ENCODE measurements around the gene ARHGEF28.

ARHGEF28 gene

DNA sequence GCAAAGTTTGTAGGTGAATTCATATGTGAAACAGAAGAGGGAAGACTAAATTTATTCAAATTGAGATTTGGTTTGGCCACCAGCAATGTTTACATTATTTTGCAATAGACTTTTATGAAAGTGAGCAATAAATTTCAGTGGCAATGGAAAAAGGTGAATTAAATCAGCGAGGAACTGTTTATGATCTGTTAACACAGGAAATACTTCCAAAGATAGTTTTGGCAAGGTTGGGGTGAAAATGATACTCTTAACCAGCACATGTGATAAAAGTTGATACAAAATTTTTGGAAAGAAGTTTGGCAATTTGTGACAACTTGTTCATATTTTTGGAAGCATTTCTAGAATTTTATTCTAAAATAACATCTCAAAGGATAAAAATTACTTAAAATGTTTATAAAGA is 119.8 kb downstream of the ARHGEF28 start:
- DNase-seq (ENCODE audit: low read depth), result no peak

DNA sequence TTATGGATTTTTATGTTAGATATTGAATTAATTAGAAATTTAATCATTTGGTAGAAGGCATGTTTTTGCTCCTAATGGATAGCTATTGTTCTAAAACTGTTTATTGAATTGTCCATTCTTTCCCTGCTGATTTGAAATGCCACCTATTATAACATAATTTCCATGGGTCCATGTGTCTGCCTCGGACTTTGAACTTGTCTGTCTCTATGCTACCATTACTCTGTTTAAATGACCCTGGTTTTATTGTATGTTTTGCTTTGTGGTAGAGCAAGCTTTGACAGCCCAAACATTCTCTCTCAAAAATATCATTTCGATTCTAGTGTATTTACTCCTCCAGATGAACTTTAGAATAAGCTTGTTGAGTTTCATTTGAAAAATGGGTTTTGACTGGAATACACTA is 120.6 kb downstream of the ARHGEF28 start:
- DNase-seq (ENCODE audit: low read depth), result no peak

DNA sequence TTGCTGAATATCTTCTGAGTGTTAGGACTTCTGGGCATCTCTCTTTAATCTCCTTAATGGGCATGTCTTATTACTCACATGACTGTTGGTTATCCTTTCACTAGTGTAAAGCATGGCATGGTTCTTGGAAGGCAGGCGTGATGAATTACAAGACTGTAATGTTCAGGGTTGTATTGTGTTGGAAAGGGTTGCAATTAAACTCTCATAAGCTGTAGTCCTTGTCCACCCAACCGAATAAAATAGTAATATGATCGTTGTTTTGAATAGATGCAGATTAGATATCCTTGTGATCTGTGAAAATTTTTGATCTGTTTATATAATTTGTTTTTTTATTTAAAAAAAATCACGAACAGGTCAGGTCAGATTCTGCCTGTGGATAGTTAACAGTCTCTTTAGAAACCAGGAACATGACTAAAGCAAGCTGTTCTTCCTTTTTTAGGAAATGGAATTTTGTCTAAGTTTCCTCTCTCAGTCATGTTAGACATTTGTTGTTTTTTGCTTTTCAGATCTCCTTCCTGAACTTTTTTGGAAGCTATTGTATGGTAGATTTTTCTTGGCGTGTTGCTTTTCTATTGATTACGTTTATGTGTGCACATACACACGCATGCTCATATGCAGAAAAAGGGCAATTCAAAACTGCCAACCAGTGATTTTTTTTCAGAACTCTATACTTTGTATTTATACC is 121.8 kb downstream of the ARHGEF28 start:
- no peak for DNase-seq (ENCODE audit: low read depth)

DNA sequence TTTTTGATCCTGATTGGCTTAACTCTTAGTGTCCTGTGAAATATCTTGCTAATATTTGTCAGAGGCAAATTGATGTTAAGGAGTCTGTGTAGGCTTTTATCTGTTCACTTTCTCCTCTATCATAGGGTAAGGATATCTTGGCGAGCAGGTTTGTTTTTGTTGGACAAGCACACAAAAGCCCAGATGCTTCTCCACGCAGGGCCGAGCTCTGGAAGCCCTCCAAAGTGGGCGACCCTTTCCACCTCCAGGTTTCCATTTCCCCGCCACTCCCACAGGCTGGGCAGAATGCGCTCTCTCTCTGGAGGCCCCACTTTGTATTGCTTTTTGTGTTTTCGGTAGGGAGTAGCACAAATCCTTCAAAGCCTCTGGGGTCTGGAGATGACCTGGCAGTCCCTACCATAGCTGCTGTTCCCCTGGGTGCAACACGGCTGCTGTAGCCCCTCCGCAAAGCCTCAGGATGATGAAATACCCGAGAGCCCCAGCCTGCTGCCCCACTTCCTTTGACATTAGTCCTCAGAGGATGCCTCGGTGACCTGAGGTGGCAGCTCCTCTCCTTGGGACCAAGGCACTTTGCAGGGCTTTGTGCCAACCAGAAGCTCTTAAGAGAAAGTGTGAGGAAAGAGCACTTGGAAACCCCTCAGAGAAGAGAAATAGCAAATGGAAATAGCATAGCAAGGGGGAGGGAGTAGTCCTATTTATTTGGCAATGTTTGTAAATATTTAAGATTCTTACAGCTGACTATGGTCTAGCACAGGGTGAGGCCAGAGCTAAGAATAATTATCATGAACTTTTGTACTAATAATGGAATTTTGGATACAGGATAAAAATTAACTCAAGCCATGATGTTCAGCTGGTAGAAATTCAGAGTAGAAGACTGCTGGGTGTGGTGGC is 122.8 kb downstream of the ARHGEF28 start:
- no peak for DNase-seq (ENCODE audit: low read depth)

DNA sequence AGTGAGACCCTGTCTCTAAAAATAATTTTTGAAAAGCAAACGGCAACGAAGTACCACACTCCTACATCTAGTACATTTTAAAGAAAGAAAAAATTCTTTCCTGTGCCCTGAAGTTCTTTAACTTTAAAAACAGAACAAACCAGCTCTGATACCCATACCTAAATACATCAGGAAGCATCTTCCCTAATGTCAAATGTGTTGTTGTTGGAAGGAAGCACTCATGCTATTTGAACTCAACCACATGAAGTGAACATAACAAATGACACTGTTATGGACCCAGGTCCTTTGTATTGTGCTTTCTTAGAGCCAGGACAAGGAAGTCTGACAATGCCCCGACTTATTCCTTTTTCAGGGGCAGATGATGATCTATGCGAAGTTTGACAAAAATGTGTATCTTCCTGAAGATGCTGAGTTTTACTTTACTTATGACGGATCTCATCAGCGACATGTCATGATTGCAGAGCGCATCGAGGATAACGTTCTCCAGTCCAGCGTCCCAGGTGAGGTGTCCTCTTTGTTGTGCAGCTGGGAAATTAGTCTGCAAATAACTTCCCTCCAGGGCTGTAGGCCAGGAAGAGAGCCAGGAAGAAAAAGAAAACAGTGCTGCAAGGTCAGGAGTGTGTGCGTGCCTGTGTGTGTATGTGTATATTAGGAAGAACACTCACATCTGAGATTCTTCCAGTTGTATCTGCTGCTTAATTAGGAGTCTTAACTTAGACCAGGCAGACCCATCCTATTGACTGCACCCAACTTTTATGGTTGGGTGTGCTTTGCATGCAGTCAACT is 123.7 kb downstream of the ARHGEF28 start:
- no peak for DNase-seq (ENCODE audit: low read depth)

DNA sequence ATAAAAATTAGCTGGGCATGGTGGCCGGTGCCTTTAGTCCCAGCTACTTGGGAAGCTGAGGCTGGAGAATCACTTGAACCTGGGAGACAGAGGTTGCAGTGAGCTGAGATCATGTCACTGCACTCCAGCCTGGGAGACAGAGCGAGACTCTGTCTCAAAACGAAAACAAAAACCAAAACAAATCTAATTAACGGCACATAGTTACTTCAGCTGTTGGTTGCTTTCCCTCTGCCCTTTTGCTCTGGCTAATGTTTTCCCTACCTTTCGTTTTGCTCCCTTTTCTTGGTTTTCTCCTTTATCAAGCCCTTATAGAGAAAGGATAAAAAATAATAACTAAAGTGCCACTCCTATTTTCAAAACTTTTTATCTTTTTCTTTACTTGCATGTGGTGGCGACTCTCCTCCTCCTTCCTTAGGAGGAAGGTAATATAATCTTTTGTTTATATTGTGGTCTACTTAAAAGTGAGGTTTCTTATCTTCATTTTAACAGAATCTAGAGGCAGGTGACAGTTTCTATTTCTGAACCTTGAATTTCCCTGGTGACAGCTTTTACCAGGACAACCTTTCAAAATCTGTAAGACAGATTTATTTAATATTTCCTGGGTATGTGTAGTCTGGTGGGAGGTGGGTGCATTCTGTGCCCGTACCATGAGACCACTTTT is 125.4 kb downstream of the ARHGEF28 start:
- DNase-seq (ENCODE audit: low read depth), result no peak

DNA sequence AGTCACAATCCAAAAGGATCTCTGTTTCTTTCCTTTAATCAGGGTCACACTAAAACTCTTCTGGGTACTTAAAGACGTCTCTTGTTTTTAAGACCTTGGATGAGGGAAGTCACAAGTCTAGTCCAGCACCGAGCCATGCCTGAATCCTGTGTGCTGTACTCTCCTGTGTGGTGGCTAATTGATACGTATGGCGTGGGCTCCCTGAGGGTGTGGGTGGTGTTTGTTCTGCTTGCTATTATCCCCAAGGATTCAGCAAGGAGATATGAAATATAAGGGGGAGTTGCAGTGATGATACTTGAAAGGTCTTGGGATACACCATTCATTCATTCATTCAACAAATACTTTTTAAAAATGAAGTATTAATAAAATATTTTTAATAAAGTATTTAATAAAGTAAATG is 128.3 kb downstream of the ARHGEF28 start:
- no peak for DNase-seq (ENCODE audit: low read depth)

DNA sequence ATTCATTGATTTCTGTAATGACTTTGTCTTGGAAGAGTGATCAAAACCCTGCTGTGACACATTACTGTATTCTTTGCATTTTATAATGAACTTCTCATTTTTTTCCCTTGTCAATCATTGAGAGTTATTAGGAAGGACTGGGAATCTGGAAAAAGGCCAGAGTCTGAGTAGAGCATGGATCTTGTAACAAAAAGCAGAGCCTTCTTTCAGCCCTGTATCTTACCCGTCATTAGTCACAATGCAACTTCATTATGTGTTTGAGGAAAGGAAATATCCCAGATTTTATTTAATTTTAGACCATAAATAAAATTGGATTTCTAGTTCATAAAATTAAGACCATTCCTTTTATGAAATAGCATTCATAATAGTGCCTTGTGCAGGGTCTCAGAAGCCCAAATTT is 131.4 kb downstream of the ARHGEF28 start:
- DNase-seq (ENCODE audit: low read depth), result peak; percentile 31

DNA sequence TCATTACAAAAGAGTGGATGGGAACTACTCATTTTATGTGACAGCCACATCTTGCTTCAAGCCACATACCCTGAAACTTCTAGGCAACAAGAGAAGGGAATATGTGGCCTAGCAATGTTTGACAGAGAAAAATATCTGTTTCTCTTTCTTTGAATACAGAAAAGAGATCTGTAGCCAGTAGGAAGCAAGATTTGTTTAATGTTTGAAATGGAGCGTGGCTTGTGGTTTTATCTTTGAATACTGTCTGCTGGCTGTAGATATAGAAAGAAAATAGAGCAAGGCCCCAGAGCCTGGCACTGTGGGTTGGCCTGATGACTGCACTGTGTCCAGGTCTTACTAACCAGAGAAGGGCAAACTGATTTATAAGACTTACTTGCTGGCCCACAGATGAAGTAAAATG is 133.8 kb downstream of the ARHGEF28 start:
- DNase-seq (ENCODE audit: low read depth), result peak; percentile 32

DNA sequence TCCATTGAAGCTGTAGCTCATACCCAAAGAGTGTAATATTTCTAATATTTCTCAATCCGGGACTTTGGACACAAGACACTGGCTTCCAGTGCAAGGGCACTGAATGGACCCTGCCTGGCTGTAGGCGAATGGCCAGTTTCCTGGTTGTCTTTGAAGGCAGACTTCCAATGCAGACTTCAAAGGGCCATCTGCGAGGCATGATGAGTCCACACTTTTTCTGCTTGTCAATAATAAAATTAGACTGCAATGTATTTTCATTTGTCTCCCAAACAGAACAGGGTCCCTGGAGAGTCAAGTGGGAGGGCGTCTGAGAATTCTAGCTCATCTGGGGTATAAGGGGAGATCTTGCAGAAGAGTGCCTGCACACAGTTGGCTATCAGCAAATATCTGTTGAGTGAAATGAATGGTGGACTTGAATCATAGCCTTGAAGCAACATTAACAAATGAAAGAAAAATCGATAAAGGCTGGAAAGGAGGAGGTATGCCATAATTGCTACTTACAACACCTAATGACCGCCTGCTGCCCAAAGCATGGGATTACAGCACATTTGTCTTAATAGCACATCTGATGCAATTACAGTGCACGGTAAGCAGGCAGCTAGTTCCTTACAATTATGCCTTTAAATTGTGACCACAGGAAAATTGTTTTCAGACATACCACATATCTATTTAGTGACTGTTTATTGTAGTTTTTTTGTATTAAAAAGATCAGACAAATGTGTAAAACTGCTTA is 137.5 kb downstream of the ARHGEF28 start:
- DNase-seq (ENCODE audit: low read depth), result peak; percentile 59

DNA sequence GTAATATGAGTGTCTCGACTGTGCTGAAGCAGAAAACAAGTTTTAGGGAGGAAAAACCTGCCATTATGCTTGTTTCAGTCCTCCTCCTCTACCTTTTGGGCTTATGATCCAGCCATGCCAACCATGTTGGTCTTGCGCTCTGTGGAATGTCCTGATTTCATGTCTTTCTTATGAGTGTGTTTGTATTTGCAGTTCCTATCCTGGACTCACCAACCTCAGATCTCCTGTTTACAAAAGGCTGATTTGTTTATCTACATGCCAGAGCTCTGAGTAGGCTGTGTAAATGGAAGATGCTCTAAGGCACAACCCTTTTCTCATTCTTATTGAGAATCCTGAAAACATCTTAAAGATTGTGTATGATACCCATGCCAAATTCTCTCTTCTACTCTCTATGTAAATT is 138.6 kb downstream of the ARHGEF28 start:
- DNase-seq (ENCODE audit: low read depth), result peak; percentile 92

DNA sequence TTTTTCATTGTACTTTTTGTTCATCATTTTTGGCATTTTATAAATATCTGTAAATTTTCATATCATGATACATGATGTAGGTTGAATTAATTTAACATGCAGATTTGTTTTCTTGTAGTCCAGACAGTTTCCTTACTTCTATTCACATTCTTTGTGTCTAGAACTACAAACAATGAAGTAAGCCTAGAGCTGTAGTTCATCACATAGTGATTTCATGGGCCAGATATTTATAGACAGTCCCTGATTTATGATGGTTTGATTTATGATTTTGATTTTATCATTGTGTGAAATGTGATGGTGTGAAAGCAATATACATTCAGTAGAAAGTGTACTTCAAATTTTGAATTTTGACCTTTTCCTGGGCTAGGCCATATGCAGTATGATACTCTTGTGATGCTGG is 139.0 kb downstream of the ARHGEF28 start:
- DNase-seq (ENCODE audit: low read depth), result no peak

DNA sequence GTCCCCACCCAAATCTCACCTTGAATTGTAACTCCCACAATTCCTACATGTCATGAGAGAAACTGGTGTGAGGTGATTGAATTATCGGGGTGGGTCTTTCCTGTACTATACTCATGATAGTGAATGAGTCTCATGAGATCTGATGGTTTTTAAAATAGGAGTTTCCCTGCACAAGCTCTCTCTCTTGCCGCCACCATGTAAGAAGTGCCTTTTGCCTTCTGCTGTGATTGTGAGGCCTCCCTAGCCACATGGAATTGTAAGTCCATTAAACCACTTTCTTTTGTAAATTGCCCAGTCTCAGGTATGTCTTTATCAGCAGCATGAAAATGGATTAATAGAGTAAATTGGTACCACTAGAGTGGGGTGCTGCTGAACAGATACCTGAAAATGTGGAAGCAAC is 140.9 kb downstream of the ARHGEF28 start:
- no peak for DNase-seq (ENCODE audit: low read depth)

DNA sequence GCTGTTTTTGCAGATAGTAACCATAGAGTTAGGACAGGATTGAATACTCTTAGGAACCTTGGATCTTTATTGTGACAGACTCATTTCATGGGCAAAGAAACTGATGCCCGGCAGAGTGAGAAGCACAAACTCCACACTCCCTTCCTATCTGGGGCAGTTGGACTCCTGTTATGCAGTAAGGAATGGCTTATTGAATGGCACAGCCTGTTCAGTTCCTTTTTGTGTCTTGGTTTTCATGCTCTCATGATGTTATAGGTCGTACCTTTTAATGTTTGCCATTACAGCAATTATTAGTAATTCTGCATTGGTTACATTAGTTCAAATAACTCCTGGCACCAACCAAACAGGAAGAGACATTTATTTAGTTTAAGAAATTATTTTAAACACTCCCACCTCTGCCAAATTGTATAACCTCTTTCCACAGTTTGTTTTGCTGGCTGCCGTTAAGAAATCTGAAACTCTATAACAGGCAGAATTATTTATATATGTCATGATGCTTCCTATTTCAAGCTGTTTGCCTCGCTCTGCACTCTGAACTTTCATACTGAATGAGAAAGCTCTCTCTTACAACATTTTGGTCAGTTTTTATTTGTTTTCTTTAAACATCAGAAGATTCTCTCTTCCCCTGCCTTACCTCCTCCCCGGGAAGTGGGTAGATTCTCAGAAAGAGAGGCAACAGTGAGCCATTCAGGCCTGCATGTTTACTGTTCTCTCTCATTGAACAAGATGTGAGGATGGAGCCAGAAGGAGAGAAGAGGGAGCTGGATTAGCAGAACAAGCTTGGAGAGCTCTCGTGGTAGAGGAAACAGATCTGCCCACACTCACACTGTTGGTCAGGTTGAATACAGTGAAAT is 144.4 kb downstream of the ARHGEF28 start:
- no peak for DNase-seq (ENCODE audit: low read depth)

DNA sequence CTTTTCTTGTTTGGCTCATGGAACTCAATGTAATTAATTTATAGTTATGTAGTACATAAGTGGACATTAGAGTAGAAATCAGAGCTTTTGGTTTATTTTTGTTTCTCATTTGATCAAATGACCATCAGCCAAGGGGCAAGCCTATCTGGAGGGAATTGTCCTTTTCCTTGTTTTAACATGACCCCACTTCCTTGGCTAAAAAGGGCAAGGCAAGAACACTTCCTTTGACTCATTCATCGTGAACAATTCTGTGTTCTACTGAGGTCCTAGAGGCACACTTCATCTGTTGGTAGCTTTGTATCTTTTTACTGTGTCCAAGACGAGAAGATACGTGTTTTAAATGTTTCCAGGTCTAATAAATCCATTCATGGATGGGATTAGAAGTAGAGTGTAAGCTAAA is 148.9 kb downstream of the ARHGEF28 start:
- no peak for DNase-seq (ENCODE audit: low read depth)

DNA sequence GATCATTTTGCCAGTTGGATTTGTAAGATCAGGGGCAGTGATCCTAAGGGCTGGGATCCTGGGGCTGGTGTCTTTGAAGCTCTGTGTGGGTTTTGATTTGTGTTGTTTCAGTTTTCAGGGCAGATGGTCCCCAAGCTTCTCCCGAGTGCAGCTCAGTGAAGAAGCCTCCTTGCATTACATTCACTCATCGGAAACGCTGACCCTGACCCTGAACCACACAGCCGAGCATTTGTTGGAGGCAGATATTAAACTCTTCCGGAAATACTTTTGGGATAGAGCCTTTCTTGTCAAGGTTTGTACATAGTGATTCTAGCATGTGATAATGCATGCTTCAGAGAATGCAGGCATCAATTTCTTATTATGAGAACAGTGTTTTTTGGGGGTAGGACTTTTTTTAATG is 150.4 kb downstream of the ARHGEF28 start:
- DNase-seq (ENCODE audit: low read depth), result no peak

DNA sequence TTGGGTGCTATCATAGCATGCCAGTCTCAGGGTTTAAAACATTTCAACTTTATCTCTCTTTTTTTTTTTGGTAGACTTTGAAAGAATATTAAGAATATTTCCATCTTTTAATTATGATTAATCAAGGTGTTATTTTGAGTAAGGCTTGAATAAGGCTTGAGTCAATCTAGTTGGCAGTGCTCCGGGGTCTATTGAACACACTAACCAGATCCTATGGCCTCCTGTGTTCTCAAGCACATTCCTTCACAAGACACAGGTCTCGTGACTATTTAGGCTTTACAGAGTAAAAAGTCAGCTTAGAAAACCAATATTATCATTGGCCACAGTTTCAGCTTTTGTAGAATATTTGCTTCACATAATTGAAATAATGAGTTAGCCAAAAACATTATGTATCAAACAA is 151.2 kb downstream of the ARHGEF28 start:
- DNase-seq (ENCODE audit: low read depth), result no peak

DNA sequence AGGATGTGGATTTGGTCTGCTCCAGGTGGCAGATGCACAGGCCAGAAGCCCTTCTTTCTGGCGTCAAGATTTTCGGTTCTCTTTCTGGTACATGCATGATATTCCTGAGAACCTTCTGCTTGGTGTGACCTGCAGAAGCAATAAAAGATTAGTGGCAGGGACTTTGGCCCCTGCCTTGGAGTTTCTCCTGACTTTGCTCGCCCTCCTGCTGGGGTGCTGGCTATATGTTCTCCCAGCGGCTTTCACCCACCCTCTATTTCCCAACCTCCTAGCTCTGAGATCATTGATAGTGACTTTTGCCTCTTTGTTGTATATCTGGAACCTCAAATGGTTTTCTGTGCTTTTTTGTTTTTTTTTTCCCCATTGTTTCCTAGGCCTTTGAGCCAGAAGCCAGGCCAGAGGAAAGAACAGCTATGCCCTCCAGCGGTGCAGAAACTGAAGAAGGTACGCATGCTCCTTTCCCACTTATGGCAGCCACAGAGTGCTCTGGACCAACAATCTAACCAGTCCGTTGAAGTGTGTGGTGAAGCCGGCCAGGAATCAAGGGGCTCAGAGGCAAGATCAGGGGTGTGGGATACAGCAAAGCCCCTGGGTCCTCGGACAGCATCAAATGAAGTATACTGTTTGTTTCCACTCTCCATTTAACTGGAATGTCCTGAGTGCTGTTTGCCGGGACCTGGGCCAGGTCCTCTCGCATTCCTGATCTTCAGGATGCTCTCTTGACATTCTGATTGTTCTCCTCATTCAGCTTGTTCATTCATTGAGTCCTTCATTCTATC is 154.5 kb downstream of the ARHGEF28 start:
- DNase-seq (ENCODE audit: low read depth), result no peak

DNA sequence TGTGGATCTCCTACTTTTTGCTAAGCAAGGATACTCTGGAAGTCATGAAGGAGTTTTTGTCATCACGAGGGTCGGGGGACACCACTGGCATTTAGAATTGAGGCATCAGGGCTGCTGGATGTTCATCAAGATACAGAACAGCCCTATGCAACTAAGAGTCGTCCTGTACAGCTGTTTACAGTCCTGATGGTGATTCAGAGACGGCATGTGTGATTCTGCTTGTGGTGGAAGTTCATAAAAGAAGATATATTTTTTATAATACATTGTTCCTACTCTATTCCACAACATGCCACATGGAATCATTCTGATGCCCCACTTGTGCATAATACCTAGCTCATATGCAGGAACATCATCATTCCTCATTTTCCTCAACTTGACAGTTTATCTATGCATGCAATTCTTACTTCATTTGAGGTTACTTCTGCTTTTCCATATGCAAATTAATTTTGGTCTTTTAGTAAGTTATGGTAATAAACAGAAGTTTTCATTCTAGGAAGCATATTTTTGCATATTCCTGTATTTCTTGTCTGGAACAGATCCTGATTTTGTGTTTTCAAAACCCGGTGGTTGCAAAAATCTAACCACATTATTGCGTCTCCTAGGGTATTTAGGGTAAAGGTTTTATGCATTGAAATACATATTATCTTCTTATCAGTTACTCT is 155.2 kb downstream of the ARHGEF28 start:
- no peak for DNase-seq (ENCODE audit: low read depth)

Measured in amniotic epithelial cell (primary cell).